Myocyte (in vitro differentiated cells): Measurements from ENCODE around the gene EEF1G. TPM values are rescaled to one million over a fixed set of nuclear protein-coding genes. Genes with fewer than 3 reads are reported as not detected.
"Not testable (repeated sequence)": the region's sequence is repeated elsewhere in the genome, so short reads cannot be mapped to it uniquely, and the experiment has no call there.

Source experiments
- DNase-seq: peaks from one replicate; pipeline ENCODE4 v3.0.0-alpha.2; 2012; ENCODE audit warnings: low read depth
- total RNA-seq: library from RNA; depleted of rRNA; stranded (reverse); fragments of >200 nt; gene quantifications from 2 replicates; pipeline ENCODE4 v1.2.3, GENCODE V29; 2014

The EEF1G gene
- total RNA-seq, 1 donor from 2014 or later: 1,704 TPM

GRCh38 chr11:62578541-62578940, 4.8 kb upstream of the EEF1G start:
- no peak for DNase-seq

- no peak for DNase-seq
Measured at GRCh38 chr11:62577046-62577714, 3.5 kb upstream of the EEF1G start.

- DNase-seq: no peak
Measured at GRCh38 chr11:62575837-62576236, 2.1 kb upstream of the EEF1G start.

DNA sequence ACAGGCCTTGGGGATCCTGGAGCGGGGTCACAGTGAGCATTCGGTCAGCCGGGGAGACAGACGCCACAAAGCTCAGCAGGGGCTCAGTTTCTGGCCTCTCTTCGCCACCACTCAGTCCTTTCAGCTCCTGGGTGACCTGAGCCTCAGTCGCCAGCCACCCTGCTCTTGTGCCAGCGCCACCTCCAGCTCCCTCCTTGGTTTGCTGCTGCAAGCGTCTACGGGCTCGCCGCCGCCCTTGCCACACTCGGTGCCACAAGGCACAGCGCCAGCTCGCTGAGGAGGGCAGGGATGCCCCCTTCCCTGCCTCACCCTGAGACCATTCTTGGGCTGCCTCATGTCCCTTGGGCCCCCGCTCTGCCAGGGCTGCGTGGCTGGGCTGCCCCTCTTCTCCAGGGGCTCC, 1.5 kb upstream of the EEF1G start:
- no peak for DNase-seq

DNA sequence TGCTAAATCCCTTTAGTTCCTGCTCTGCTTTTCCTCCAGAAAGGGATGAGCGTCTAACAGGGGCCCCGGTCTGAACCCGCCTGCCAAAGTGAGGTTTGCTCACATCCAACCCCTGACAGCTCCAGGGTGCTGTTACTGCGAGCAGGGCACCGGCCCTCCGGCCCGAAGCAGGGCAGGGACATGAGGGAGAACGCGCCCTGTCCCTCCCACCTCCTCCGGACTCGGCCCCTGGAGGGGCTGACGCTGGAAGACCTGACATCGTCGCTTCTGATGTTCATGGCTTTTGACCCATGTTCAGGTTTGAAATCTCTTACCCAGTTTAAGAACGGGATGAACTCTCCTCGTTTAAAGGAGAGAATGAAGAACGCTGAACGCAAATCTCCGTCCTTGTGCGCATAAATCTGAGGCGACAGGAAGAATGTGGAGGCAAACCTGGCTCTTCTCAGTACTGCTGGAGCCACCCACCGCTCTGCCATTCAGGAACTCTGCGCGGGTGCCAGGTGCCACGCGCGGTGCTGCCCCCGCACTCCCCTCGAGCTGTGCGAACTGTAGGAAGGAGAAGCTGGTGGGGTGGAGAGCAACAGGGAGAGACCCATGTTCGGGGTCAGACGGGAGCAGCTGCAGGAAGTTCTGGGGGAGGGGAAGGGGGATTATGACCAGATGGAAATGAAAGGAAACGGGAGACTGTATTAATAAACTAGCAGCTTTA, 826 bp upstream of the EEF1G start:
- DNase-seq: peak; percentile 57

GRCh38 chr11:62573006-62573591, 592 bp downstream of the EEF1G start:
- peak; percentile 41 for DNase-seq

DNA sequence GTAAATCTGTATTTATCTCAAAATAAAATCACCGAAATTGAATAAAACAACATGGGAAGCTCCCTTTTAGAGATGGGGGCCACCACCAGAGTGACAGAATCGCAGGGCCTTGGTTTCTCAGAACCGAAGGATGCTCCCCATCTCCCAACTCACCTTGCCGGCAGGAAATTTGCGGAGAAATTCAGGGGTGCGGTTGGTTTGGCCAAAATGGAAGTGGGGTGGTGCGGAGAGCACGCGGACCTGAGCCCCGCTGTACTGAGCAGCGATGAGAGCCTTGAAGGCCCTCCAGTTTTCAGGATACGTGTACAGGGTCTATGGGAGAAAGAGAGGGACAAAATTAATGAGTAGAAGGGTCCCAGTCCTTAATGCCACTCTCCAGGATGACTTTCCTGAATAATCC, 1.3 kb downstream of the EEF1G start:
- no peak for DNase-seq

GRCh38 chr11:62571493-62571892, 2.2 kb downstream of the EEF1G start:
- DNase-seq: not testable (repeated sequence)

GRCh38 chr11:62570903-62571302, 2.8 kb downstream of the EEF1G start:
- not testable (repeated sequence) for DNase-seq

- DNase-seq: no peak
Measured at GRCh38 chr11:62569611-62570010, 4.1 kb downstream of the EEF1G start.

- no peak for DNase-seq
Measured at GRCh38 chr11:62567018-62567633, 6.6 kb downstream of the EEF1G start.

GRCh38 chr11:62566247-62566646, 7.4 kb downstream of the EEF1G start:
- no peak for DNase-seq

DNA sequence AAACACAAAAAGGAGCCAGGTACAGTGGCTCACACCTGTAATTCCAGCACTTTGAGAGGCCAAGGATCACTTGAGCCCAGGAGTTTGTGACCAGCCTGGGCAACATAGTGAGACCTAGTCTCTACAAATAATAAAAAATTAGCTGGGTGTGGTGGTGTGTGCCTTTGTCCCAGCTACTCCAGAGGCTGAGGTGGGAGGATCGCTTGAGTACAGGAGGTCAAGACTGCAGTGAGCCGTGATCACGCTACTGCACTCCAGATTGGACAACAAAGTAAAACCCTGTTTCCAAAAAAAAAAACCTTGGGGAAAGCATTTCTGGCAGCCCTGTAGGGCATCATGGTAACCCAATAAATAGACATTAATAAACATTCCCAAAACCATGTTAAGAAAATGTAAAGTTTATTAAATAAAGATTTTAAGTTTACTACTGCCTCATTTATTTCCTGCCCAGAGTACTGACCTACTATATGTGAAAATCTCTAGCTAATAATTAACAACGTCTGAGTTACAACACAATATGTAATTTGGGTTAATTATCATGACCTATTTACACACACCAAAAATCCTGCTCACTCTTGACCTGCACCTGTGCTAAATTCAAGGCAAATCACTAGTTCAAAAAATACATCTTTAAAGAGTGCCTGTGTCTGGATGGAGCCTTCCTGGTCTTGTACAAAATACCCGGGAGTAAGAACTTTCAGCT, 8.4 kb downstream of the EEF1G start:
- DNase-seq: no peak

- DNase-seq: not testable (repeated sequence)
Measured at GRCh38 chr11:62561677-62562230, 11.9 kb downstream of the EEF1G start.

DNA sequence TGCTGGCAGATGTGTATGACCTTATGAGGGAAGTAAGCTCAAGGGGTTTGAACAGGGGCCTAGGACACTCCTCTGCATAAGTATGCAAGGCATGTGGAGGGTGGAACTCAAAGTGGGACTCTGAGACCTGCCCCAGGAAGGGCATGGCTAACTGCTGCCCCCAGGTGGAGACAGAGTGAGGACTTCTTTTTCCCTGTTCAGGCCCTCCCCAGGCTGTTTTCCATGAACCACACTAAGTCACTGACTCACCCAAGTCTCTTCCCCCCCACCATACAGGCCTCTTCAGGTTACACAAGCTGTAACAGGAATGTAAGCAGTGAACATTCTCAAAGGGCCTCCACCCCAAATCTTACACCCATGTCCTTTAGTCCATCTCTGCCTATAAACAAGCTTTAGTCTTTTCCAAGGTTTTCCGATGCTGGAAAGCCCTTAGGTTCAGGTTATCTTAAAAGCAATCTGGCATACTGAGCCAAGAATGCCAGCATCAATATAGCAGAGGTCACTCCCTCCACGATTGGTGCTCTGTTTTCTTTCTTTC, 13.1 kb downstream of the EEF1G start:
- peak; percentile 98 for DNase-seq

DNA sequence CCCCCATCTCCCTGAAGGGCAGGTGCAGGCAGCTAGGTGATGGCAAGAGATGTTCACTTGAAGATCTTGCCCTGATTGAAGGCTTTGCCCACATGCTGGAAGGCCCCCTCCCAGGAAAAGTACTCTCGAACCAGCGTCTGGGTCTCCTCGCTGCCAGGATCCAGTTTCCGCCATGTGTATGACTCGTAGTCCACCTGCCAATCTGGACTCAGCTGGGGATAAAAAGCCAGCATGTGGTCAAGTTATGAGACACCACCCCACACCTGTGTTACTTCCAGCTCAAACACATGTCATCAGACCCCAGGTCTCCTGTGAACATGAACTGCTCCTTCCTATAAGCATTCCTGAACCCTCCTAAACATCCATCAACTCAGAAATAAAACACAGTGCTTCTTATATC, 14.1 kb downstream of the EEF1G start:
- DNase-seq: peak; percentile 55

DNA sequence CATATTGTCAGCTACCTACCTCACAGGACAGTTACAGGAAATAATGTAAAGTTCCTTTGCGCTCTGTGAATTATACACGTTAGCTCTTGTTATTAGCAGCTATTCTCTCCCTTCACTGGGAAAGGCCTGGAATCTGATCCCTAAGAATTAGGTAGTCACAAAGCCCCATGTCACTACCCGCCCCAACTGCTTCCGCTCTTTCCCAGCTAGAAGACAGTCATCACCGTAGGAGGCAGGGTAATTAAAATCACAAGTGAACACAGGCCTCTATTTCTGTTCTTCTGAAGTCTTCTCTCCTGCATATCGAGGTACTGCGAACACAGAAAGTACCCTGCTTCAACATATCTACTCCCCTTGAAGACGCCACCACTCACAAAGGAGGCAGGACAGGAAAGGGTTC, 14.5 kb downstream of the EEF1G start:
- no peak for DNase-seq

DNA sequence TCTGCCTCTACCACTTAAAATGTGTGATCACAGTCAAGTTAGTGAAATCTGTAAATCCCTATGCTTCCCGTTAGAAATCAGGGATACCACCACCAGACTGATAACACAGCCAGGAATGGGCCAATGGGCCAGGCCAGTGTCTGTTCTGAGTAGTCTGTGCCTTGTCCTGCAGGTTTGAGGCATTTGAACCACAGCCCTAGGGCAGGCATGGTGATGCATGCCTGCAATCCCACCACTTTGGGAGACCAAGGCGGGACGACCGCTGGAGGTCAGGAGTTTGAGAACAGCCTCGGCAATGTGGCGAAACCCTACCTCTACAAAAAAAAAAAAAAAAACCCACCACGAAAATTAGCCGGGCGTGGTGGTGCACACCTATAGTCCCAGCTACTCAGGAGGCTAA, 15.0 kb downstream of the EEF1G start:
- DNase-seq: no peak

DNA sequence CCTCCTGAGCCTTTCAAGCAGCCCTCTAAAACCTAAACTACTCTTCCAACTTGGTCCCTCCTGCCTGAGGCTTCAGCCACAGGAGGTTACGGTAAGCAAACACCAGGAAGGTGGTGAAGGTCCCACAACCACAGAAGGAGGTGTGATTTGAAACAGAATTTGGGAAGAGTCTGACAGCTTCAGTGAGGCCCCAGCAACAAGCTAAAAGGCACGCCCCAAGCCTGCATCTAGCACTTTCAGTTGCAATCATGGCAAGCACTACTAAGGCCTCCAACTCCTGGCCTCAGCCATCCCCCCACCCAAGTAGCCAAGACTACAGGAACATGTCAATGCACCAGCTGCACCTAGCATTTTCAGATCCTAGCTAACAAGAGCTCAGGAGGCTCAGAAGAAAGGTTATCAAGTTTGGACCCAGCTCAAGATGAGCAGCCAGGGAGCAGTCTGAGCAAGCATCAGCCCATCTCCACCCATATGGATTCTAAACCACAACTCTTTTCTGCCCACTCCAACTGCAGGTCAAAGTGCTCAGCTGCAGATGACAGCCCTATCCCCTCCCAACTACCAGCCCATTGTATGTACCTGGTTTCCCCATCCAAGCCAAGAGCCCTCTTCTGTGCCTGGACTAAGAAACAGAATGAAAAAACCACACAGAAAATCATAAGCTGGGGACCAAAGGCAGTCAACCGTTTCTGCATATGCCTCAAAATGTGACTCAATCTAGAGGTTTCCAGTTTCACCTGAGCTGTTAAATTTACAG, 16.6 kb downstream of the EEF1G start:
- DNase-seq: no peak
